SK-N-SH (cell line): ENCODE measurements around the gene PRKCA. TPM values are rescaled to one million over a fixed set of nuclear protein-coding genes. Genes with fewer than 3 reads are reported as not detected.

Experiments
- CTCF ChIA-PET: fragments of 300-600, 350-600 bp; formaldehyde crosslinking; extraction: SDS; loops from one replicate; lab custom pipeline; 2021; lab: Yijun Ruan, JAX
- POLR2A ChIA-PET: fragments of 350-600 bp; sonication (Branson Sonifier 250); formaldehyde crosslinking; extraction: SDS; loops from one replicate; lab custom pipeline; 2020; ENCODE audit warnings: antibody characterized with exemption, inconsistent platforms; lab: Yijun Ruan, JAX
- DNase-seq: peaks from one replicate; pipeline ENCODE4 v3.0.0; 2012
- H2AFZ ChIP-seq: fragments of 200-600 bp; sonication (generic); 2 replicates; pipeline ENCODE4 v1.8.1; 2016; ENCODE audit warnings: antibody characterized with exemption, mild to moderate bottlenecking, low read depth
- H3F3A ChIP-seq: fragments of 200-600 bp; sonication (generic); replicated peaks from 2 replicates; pipeline ENCODE3; 2016; ENCODE audit warnings: antibody characterized with exemption, mild to moderate bottlenecking; ENCODE audit not compliant: insufficient read depth
- H3K27ac ChIP-seq, 2 experiments: fragments of 200-500 bp in 1 of 2; fragments of 200-600 bp in 1 of 2; sonication (Bioruptor generic) in 1 of 2; sonication (generic), shearing (Covaris generic) in 1 of 2; 2 replicates each; pipeline versions ENCODE4 v1.5.1 to v1.6.1; 2014 to 2016; ENCODE audit warnings: low read depth in 2 of 2, inconsistent platforms in 1 of 2, low read length in 1 of 2, mild to moderate bottlenecking in 1 of 2, mixed read lengths in 1 of 2
- H3K27me3 ChIP-seq: fragments of 200-600 bp; sonication (generic), shearing (Covaris generic); 2 replicates; pipeline ENCODE4 v1.6.1; 2016; ENCODE audit warnings: mixed run types; ENCODE audit not compliant: insufficient read depth
- H3K36me3 ChIP-seq, 2 experiments: fragments of 200-500 bp in 1 of 2; fragments of 200-600 bp in 1 of 2; sonication (Bioruptor generic) in 1 of 2; sonication (generic) in 1 of 2; replicated peaks in 1 of 2; 2 replicates each; pipeline versions ENCODE3 to v1.5.1; 2014 to 2016; ENCODE audit warnings: low read length in 1 of 2, mild to moderate bottlenecking in 1 of 2; ENCODE audit not compliant: insufficient read depth in 2 of 2, control insufficient read depth in 1 of 2
- H3K4me1 ChIP-seq, 2 experiments: fragments of 200-500 bp in 1 of 2; fragments of 200-600 bp in 1 of 2; sonication (Bioruptor generic) in 1 of 2; sonication (generic), shearing (Covaris generic) in 1 of 2; 2 replicates each; pipeline versions ENCODE4 v1.5.1 to v1.6.1; 2014 to 2016; ENCODE audit warnings: low read depth in 1 of 2, low read length in 1 of 2, mixed run types in 1 of 2; ENCODE audit not compliant: insufficient read depth in 2 of 2, control insufficient read depth in 1 of 2
- H3K4me2 ChIP-seq: fragments of 200-600 bp; sonication (generic), shearing (Covaris generic); 2 replicates; pipeline ENCODE4 v1.6.1; 2017; ENCODE audit warnings: mixed run types
- H3K4me3 ChIP-seq, 2 experiments: fragments of 200-500 bp in 1 of 2; fragments of 200-600 bp in 1 of 2; sonication (Bioruptor generic) in 1 of 2; sonication (generic), shearing (Covaris generic) in 1 of 2; 2 replicates each; pipeline versions ENCODE4 v1.5.1 to v1.8.1; 2014 to 2016; ENCODE audit warnings: low read depth in 2 of 2, inconsistent platforms in 1 of 2, low read length in 1 of 2, mild to moderate bottlenecking in 1 of 2, mixed read lengths in 1 of 2, moderate library complexity in 1 of 2
- H3K79me2 ChIP-seq: fragments of 200-600 bp; sonication (generic); 2 replicates; pipeline ENCODE4 v1.8.1; 2017; ENCODE audit warnings: mild to moderate bottlenecking; ENCODE audit not compliant: insufficient read depth
- H3K9ac ChIP-seq: fragments of 200-600 bp; sonication (generic); 2 replicates; pipeline ENCODE4 v1.6.1; 2017; ENCODE audit warnings: mixed run types
- H3K9me2 ChIP-seq: fragments of 200-600 bp; sonication (generic); 2 replicates; pipeline ENCODE4 v1.6.1; 2017; ENCODE audit warnings: mixed run types
- H3K9me3 ChIP-seq: fragments of 200-600 bp; sonication (generic); 2 replicates; pipeline ENCODE4 v1.6.1; 2017; ENCODE audit warnings: mixed run types, mild to moderate bottlenecking, moderate library complexity
- H4K20me1 ChIP-seq: fragments of 200-600 bp; sonication (generic); 2 replicates; pipeline ENCODE4 v1.6.1; 2017; ENCODE audit warnings: mild to moderate bottlenecking, mixed run types; ENCODE audit not compliant: insufficient read depth
- FOSL2 ChIP-seq: IDR thresholded peaks from 2 replicates; pipeline ENCODE4 v1.4.0; 2012; ENCODE audit warnings: low read depth, mild to moderate bottlenecking, moderate library complexity, borderline replicate concordance
- FOXJ3 ChIP-seq: sonication (generic); formaldehyde crosslinking; IDR thresholded peaks from 2 replicates; pipeline ENCODE4 v1.5.1; 2020; ENCODE audit warnings: mild to moderate bottlenecking, missing genetic modification reagents
- FOXM1 ChIP-seq: IDR thresholded peaks from 2 replicates; pipeline ENCODE4 v1.4.0; 2012; ENCODE audit warnings: low read depth, mild to moderate bottlenecking
- JUND ChIP-seq: IDR thresholded peaks from 2 replicates; pipeline ENCODE4 v1.4.0; 2012
- MEF2A ChIP-seq: IDR thresholded peaks from 2 replicates; pipeline ENCODE4 v1.4.0; 2012; ENCODE audit warnings: low read depth, borderline replicate concordance
- NFIC ChIP-seq: IDR thresholded peaks from 2 replicates; pipeline ENCODE4 v1.4.0; 2012; ENCODE audit warnings: borderline replicate concordance
- NRF1 ChIP-seq: IDR thresholded peaks from 2 replicates; pipeline ENCODE4 v1.6.1; 2012; ENCODE audit warnings: low read depth, mild to moderate bottlenecking, low read length
- POLR2AphosphoS5 ChIP-seq: IDR thresholded peaks from 2 replicates; pipeline ENCODE4 v1.6.1; 2012; ENCODE audit warnings: low read depth, low read length
- RFX5 ChIP-seq: IDR thresholded peaks from 2 replicates; pipeline ENCODE4 v1.6.1; 2012; ENCODE audit warnings: mild to moderate bottlenecking, improper control_type of control experiment, low read length
- SMC3 ChIP-seq: IDR thresholded peaks from 2 replicates; pipeline ENCODE4 v1.6.1; 2012; ENCODE audit warnings: low read depth, low read length, improper control_type of control experiment
- TCF12 ChIP-seq: IDR thresholded peaks from 2 replicates; pipeline ENCODE4 v1.4.0; 2012
- YY1 ChIP-seq: IDR thresholded peaks from 2 replicates; pipeline ENCODE4 v1.4.0; 2012; ENCODE audit warnings: low read depth, mild to moderate bottlenecking
- ZBTB33 ChIP-seq: IDR thresholded peaks from 2 replicates; pipeline ENCODE4 v1.4.0; 2012; ENCODE audit warnings: low read depth, borderline replicate concordance
- WGBS: methylation state at CpG from one replicate; pipeline ENCODE4 v1.1.6; 2017; ENCODE audit warnings: low lambda C conversion rate; 5-methylcytosine and 5-hydroxymethylcytosine counted together
- polyA plus RNA-seq, 3 experiments: library from polyadenylated mRNA; depleted of rRNA; stranded (reverse); fragments of >200 nt; gene quantifications; 2 replicates each; pipeline ENCODE4 v1.2.3, GENCODE V29; 2012
- TF ChIP-seq, protein P1 (sequence below): fragments of 150-350 bp; IDR thresholded peaks from 2 replicates; pipeline ENCODE4 v1.6.1; 2017; ENCODE audit warnings: antibody characterized with exemption, low read length, low read depth, borderline replicate concordance

The PRKCA gene
- polyA plus RNA-seq, 1 of the 3 experiments (the other 2 are of a cell fraction): 108 TPM

DNA sequence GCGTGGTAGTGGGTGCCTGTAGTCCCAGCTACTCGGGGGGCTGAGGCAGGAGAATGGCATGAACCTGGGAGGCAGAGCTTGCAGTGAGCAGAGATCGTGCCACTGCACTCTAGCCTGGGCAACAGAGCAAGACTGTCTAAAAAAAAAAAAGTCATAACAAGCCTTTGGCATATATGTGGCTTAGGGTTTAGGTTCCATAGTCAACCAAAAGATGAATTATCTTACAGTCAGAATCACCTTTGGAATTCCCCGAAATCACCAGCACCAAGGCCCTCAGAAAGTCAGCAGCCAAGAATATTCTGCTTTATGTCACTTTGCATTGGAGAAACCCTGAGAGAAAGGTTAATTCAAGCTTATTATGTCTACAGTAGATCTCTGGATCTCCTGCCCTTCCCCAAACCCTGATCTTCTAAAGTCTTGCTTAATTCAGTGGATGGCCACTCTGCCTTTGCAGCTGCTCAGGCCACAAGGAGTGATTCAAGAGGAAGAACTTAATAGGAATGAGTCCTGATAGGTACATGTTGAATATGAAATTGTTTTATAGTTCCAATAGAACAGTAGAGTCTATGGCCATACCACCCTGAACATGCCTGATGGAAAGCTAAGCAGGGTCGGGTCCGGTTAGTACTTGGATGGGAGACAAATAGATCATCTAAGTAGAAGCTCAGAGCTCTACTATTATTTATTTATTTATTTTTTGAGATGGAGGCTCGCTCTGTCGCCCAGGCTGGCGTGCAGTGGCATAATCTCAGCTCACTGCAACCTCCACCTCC, 336.5 kb downstream of the PRKCA start:
- POLR2A ChIA-PET: interaction anchor here (0.6 to 0.7 kb wide), 2 partner anchors 240 to 364 kb away, joined by 3 read pairs; no protein-coding TSS in a partner anchor

GRCh38 chr17:66643815-66644710, 341.6 kb downstream of the PRKCA start:
- POLR2A ChIA-PET: no interaction called here
- Histone ChIP-seq H3K4me1 (peaks cover 0 to 3% of the 10 kb centered on the region in 2 experiments; a peak in 1 of 4 replicates), H3K4me3 (no peak overlapping the region), H3F3A (peaks cover 7% of the 10 kb centered on the region), H2AFZ (no peak overlapping the region), H3K27me3 (no peaks in the 10 kb centered on the region)
- 91% methylated on average over 11 of the region's 11 CpGs for WGBS
- CTCF ChIA-PET: interaction anchor here (0.7 to 1.8 kb wide), 8 partner anchors 9 to 378 kb away, joined by 3 to 7 read pairs (median 3); no protein-coding TSS in a partner anchor
- DNase-seq: no peak
- TF ChIP-seq FOXJ3 (CRISPR knock-in tag): no peak
- no peak for TF ChIP-seq JUND
- TF ChIP-seq ZBTB33: no peak
- TF ChIP-seq FOXM1: no peak
- no peak for TF ChIP-seq SMC3
- TF ChIP-seq TCF12: no peak
- TF ChIP-seq POLR2AphosphoS5: no peak
- no peak for TF ChIP-seq RFX5
- TF ChIP-seq, all 33 proteins: peak for 0
- Histone ChIP-seq H3K9me3 (no peaks in the 10 kb centered on the region), H3K9ac (no peak overlapping the region), H3K36me3 (peaks cover 59 to 70% of the 10 kb centered on the region in 2 experiments), H3K9me2 (no peaks in the 10 kb centered on the region), H3K4me2 (no peak overlapping the region), H4K20me1 (peaks cover 6% of the 10 kb centered on the region; the same call in 1 of the 2 replicates), H3K27ac (no peak overlapping the region), H3K79me2 (peaks cover 31% of the 10 kb centered on the region)

More for the DNA sequence above, 336.5 kb downstream of the PRKCA start:
- Histone ChIP-seq H3K4me1 (peaks cover 5 to 6% of the 10 kb centered on the region in 2 experiments; a peak in 3 of 4 replicates), H2AFZ (no peak overlapping the region), H3K9me3 (no peaks in the 10 kb centered on the region), H3F3A (peaks cover 7% of the 10 kb centered on the region), H3K79me2 (peaks cover 61% of the 10 kb centered on the region), H3K27me3 (no peaks in the 10 kb centered on the region), H3K36me3 (peaks cover 30 to 43% of the 10 kb centered on the region in 2 experiments), H3K4me2 (no peak overlapping the region), H3K9ac (no peak overlapping the region), H3K27ac (no peak overlapping the region), H3K9me2 (no peaks in the 10 kb centered on the region), H3K4me3 (no peak overlapping the region), H4K20me1 (peaks cover 49% of the 10 kb centered on the region)
- CTCF ChIA-PET: interaction anchor here (1.1 to 2.0 kb wide), 3 partner anchors 11 to 14 kb away, joined by 3 to 7 read pairs (median 3); no protein-coding TSS in a partner anchor
- DNase-seq: no peak
- TF ChIP-seq NFIC: no peak
- no peak for TF ChIP-seq FOXM1
- TF ChIP-seq, protein P1, sequence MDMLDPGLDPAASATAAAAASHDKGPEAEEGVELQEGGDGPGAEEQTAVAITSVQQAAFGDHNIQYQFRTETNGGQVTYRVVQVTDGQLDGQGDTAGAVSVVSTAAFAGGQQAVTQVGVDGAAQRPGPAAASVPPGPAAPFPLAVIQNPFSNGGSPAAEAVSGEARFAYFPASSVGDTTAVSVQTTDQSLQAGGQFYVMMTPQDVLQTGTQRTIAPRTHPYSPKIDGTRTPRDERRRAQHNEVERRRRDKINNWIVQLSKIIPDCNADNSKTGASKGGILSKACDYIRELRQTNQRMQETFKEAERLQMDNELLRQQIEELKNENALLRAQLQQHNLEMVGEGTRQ: no peak
- TF ChIP-seq NRF1: no peak
- no peak for TF ChIP-seq ZBTB33
- TF ChIP-seq RFX5: no peak
- TF ChIP-seq MEF2A: no peak
- TF ChIP-seq YY1: no peak
- no peak for TF ChIP-seq FOSL2
- 96% methylated on average over 9 of the region's 9 CpGs for WGBS
